Measurements from ENCODE around the gene ST7L.

The ST7L gene

GRCh38 chr1:112576240-112576639, 42.7 kb downstream of the ST7L start:
- no peak overlapping the region for H3K4me3 ChIP-seq (replicated peaks; ENCODE audit: low read depth, low read length)
- no peak for DNase-seq (ENCODE audit: extremely low read depth, low read depth)
- TF ChIP-seq CTCF (IDR thresholded peaks at IDR 0.05; ENCODE audit: low read depth, low read length, missing control alignments): no peak

- no peak overlapping the region for H3K4me3 ChIP-seq (replicated peaks; ENCODE audit: low read depth, low read length)
- DNase-seq (ENCODE audit: extremely low read depth, low read depth): peak; percentile 81
- TF ChIP-seq CTCF (IDR thresholded peaks at IDR 0.05; ENCODE audit: low read depth, low read length, missing control alignments): no peak
These were observed 43.7 kb downstream of the ST7L start for GRCh38 chr1:112575154-112575804.

- no peak for DNase-seq (ENCODE audit: extremely low read depth, low read depth)
- no peak overlapping the region for H3K4me3 ChIP-seq (replicated peaks; ENCODE audit: low read depth, low read length)
- no peak for TF ChIP-seq CTCF (IDR thresholded peaks at IDR 0.05; ENCODE audit: low read depth, low read length, missing control alignments)
These were observed 53.1 kb downstream of the ST7L start for GRCh38 chr1:112565800-112566199.

GRCh38 chr1:112564081-112564480, 54.9 kb downstream of the ST7L start:
- no peak overlapping the region for H3K4me3 ChIP-seq (replicated peaks; ENCODE audit: low read depth, low read length)
- TF ChIP-seq CTCF (IDR thresholded peaks at IDR 0.05; ENCODE audit: low read depth, low read length, missing control alignments): no peak
- DNase-seq (ENCODE audit: extremely low read depth, low read depth): no peak

GRCh38 chr1:112563341-112563740, 55.6 kb downstream of the ST7L start:
- TF ChIP-seq CTCF (IDR thresholded peaks at IDR 0.05; ENCODE audit: low read depth, low read length, missing control alignments): no peak
- H3K4me3 ChIP-seq (replicated peaks; ENCODE audit: low read depth, low read length): no peak overlapping the region
- DNase-seq (ENCODE audit: extremely low read depth, low read depth): no peak

GRCh38 chr1:112558634-112559033, 60.3 kb downstream of the ST7L start:
- TF ChIP-seq CTCF (IDR thresholded peaks at IDR 0.05; ENCODE audit: low read depth, low read length, missing control alignments): no peak
- DNase-seq (ENCODE audit: extremely low read depth, low read depth): no peak

GRCh38 chr1:112557385-112557784, 61.6 kb downstream of the ST7L start:
- H3K4me3 ChIP-seq (replicated peaks; ENCODE audit: low read depth, low read length): no peak overlapping the region
- no peak for TF ChIP-seq CTCF (IDR thresholded peaks at IDR 0.05; ENCODE audit: low read depth, low read length, missing control alignments)
- DNase-seq (ENCODE audit: extremely low read depth, low read depth): no peak

More at GRCh38 chr1:112558634-112559033, 60.3 kb downstream of the ST7L start:
- no peak overlapping the region for H3K4me3 ChIP-seq (replicated peaks; ENCODE audit: low read depth, low read length)
